Upper lobe of right lung (tissue), 1 donor: ENCODE measurements around the gene GHR. TPM values are rescaled to one million over a fixed set of nuclear protein-coding genes. Genes with fewer than 3 reads are reported as not detected.

Source experiments
- ATAC-seq: fragments of 200-7000 bp; cut with Tn5 transposase; one replicate; pipeline ENCODE4 v1.9.1; 2020; ENCODE audit warnings: mild to moderate bottlenecking, moderate library complexity
- DNase-seq: peaks from one replicate; pipeline ENCODE4 v3.0.0-alpha.2; 2020
- H3K27ac ChIP-seq: fragments of 200-600 bp; one replicate; pipeline ENCODE4 v1.8.0; 2022
- H3K27me3 ChIP-seq: fragments of 200-600 bp; one replicate; pipeline ENCODE4 v1.8.0; 2022; ENCODE audit warnings: mild to moderate bottlenecking
- H3K36me3 ChIP-seq: fragments of 200-600 bp; one replicate; pipeline ENCODE4 v1.8.0; 2022
- H3K4me1 ChIP-seq: fragments of 200-600 bp; one replicate; pipeline ENCODE4 v1.8.0; 2022
- H3K4me3 ChIP-seq: fragments of 200-600 bp; one replicate; pipeline ENCODE4 v1.8.0; 2022; ENCODE audit warnings: mild to moderate bottlenecking
- H3K9me3 ChIP-seq: fragments of 200-600 bp; one replicate; pipeline ENCODE4 v1.8.0; 2022
- intact Hi-C: fragments of 100-400 bp; cut with DNase I; formaldehyde crosslinking; loops from one replicate; pipeline ENCODE4 v1.11.0; 2022
- total RNA-seq: library from RNA; stranded (reverse); fragmentation: NEBNext Ultra II Directional; extraction: Animal tissue kit (Norgen Biotek cat#: 25700); gene quantifications from one replicate; pipeline ENCODE4 v1.2.1, GENCODE V29; 2021
- TF ChIP-seq, protein P1 (sequence below): fragments of 200-600 bp; IDR thresholded peaks from one replicate; pipeline ENCODE4 v1.8.0; 2022; ENCODE audit warnings: antibody characterized with exemption
- donor health status: DM: no; HTN: yes; CAD: no; lungs with severe emphysema.

The GHR gene
- total RNA-seq, 1 donor from 2014 or later = 6.6 TPM

GRCh38 chr5:42487821-42488220, 64.6 kb downstream of the GHR start:
- Histone ChIP-seq H3K27me3 (no peaks in the 10 kb centered on the region), H3K4me3 (no peak overlapping the region), H3K4me1 (no peaks in the 10 kb centered on the region), H3K36me3 (no peaks in the 10 kb centered on the region), H3K27ac (no peak overlapping the region), H3K9me3 (no peaks in the 10 kb centered on the region)
- intact Hi-C loops = no loop called here
- TF ChIP-seq, protein P1, sequence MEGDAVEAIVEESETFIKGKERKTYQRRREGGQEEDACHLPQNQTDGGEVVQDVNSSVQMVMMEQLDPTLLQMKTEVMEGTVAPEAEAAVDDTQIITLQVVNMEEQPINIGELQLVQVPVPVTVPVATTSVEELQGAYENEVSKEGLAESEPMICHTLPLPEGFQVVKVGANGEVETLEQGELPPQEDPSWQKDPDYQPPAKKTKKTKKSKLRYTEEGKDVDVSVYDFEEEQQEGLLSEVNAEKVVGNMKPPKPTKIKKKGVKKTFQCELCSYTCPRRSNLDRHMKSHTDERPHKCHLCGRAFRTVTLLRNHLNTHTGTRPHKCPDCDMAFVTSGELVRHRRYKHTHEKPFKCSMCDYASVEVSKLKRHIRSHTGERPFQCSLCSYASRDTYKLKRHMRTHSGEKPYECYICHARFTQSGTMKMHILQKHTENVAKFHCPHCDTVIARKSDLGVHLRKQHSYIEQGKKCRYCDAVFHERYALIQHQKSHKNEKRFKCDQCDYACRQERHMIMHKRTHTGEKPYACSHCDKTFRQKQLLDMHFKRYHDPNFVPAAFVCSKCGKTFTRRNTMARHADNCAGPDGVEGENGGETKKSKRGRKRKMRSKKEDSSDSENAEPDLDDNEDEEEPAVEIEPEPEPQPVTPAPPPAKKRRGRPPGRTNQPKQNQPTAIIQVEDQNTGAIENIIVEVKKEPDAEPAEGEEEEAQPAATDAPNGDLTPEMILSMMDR = no peak
- no peak for DNase-seq
- no peak for ATAC-seq

DNA sequence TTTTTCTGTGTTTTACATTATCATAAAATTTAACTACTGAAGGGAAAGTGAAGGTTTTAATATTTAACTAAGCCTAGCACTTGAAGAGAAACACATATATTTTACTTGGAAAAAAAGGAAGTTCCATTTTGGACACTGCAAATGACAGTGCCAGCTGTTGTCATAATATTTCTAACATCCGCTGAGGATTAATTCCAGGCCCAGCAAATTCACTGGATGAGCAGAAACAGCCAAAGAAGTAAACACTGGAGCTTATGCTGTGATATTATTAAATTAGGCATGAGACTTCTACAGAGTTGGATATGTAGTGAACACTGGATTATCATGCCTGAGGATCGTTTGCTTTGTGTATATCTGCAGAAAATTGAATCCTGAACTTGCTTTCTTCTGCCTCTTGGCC, 67.6 kb downstream of the GHR start:
- H3K4me3 ChIP-seq = no peak overlapping the region
- no peak overlapping the region for H3K27ac ChIP-seq
- DNase-seq = no peak
- H3K4me1 ChIP-seq = no peaks in the 10 kb centered on the region
- TF ChIP-seq, protein P1 = no peak
- intact Hi-C loops = no loop called here
- H3K36me3 ChIP-seq = no peaks in the 10 kb centered on the region
- no peaks in the 10 kb centered on the region for H3K27me3 ChIP-seq
- H3K9me3 ChIP-seq = no peaks in the 10 kb centered on the region
- no peak for ATAC-seq

DNA sequence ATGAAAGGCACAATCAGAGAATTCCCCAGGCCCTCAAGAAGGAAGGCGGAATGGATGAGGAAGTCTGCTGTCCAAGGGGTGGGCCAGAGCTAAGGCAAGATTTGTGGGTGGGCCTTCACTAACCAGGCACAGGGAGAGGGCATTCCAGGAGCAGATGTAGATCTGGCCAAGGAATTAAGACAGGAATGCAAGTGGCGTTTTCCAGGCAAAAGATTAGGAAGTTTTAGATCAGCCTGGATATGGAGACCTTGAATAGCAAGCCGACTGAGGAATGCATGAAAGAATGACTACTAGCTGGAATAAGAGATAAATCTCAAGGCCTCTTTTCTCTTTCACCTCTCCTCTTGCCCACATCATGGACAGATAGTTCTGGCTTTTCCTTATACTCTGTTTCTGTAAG, 68.5 kb downstream of the GHR start:
- H3K27me3 ChIP-seq = no peaks in the 10 kb centered on the region
- H3K9me3 ChIP-seq = no peaks in the 10 kb centered on the region
- H3K27ac ChIP-seq = no peak overlapping the region
- DNase-seq (no peak), ATAC-seq (no peak)
- TF ChIP-seq, protein P1 = no peak
- no peaks in the 10 kb centered on the region for H3K36me3 ChIP-seq
- H3K4me1 ChIP-seq = no peaks in the 10 kb centered on the region
- intact Hi-C loops = no loop called here
- H3K4me3 ChIP-seq = no peak overlapping the region

- Histone ChIP-seq H3K27me3 (no peaks in the 10 kb centered on the region), H3K27ac (no peak overlapping the region), H3K9me3 (no peaks in the 10 kb centered on the region), H3K4me1 (no peaks in the 10 kb centered on the region), H3K36me3 (no peaks in the 10 kb centered on the region), H3K4me3 (no peak overlapping the region)
- intact Hi-C loops = no loop called here
- DNase-seq (no peak), ATAC-seq (no peak)
- TF ChIP-seq, protein P1 = no peak
Observed at GRCh38 chr5:42492974-42493373, 69.7 kb downstream of the GHR start.

DNA sequence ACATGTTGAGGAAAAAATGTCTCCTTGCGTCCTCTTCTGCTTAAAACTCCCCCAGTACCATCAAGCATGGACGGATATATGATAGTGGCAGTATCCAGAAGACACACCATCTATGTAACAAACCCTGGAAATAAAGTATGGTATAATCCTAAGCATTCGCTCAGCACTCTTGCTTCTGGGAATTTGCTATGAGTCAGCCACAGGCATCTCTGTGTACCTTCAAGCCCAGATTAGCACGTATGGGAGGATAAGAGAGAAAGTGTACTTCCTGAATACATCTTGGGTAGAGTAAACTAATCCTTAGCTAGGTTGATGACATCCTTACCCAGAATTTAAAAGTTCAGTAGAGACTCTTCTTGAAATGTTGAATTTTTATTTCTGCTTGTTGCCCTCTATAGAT, 71.2 kb downstream of the GHR start:
- ATAC-seq (no peak), DNase-seq (no peak)
- TF ChIP-seq, protein P1 = no peak
- Histone ChIP-seq H3K27ac (no peak overlapping the region), H3K9me3 (no peaks in the 10 kb centered on the region), H3K4me3 (no peak overlapping the region), H3K36me3 (no peaks in the 10 kb centered on the region), H3K4me1 (no peaks in the 10 kb centered on the region), H3K27me3 (no peaks in the 10 kb centered on the region)
- intact Hi-C loops = no loop called here

- no peaks in the 10 kb centered on the region for H3K4me1 ChIP-seq
Observed at GRCh38 chr5:42495914-42496313, 72.7 kb downstream of the GHR start.

More at GRCh38 chr5:42495914-42496313, 72.7 kb downstream of the GHR start:
- TF ChIP-seq, protein P1 = no peak
- Histone ChIP-seq H3K9me3 (no peaks in the 10 kb centered on the region), H3K27ac (no peak overlapping the region), H3K27me3 (no peaks in the 10 kb centered on the region), H3K36me3 (no peaks in the 10 kb centered on the region), H3K4me3 (no peak overlapping the region)
- no peak for ATAC-seq
- intact Hi-C loops = no loop called here
- DNase-seq = no peak
